GM12865 (cell line): ENCODE data around the gene MRPL40.

ENCODE experiments used
- DNase-seq: peaks from one replicate; pipeline ENCODE4 v3.0.0; 2010; ENCODE audit warnings: low read depth
- H3K4me3 ChIP-seq: 2 replicates; pipeline ENCODE4 v1.5.1; 2011; ENCODE audit warnings: mild to moderate bottlenecking, low read depth, low read length, control low read depth
- TF ChIP-seq, protein P1 (sequence below): IDR thresholded peaks from 2 replicates; pipeline ENCODE4 v1.5.1; 2011; ENCODE audit warnings: low read length, control low read depth, low read depth, inconsistent platforms; ENCODE audit not compliant: insufficient read depth; ENCODE audit errors: missing control alignments

The MRPL40 gene

DNA sequence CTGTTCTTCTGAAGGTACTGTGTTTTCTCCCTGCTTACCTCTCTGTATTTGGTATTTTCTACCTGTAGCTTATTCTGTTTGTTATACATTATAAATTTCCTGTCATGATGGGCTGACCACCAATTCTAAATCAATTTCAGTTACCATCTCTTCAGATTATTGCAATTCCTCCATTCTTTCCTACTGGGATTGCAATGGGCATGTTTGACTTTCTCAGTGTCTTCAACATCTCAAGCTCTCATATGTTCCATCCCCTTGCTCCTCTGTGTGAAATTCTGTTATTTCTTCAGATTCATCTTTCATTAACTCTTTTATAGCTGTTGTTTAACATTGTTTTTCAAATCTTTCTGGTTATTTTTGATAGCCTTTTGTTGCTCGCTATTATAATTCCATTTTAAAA is 30.7 kb downstream of the MRPL40 start:
- TF ChIP-seq, protein P1, sequence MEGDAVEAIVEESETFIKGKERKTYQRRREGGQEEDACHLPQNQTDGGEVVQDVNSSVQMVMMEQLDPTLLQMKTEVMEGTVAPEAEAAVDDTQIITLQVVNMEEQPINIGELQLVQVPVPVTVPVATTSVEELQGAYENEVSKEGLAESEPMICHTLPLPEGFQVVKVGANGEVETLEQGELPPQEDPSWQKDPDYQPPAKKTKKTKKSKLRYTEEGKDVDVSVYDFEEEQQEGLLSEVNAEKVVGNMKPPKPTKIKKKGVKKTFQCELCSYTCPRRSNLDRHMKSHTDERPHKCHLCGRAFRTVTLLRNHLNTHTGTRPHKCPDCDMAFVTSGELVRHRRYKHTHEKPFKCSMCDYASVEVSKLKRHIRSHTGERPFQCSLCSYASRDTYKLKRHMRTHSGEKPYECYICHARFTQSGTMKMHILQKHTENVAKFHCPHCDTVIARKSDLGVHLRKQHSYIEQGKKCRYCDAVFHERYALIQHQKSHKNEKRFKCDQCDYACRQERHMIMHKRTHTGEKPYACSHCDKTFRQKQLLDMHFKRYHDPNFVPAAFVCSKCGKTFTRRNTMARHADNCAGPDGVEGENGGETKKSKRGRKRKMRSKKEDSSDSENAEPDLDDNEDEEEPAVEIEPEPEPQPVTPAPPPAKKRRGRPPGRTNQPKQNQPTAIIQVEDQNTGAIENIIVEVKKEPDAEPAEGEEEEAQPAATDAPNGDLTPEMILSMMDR = no peak
- H3K4me3 ChIP-seq = no peak overlapping the region
- DNase-seq = no peak

DNA sequence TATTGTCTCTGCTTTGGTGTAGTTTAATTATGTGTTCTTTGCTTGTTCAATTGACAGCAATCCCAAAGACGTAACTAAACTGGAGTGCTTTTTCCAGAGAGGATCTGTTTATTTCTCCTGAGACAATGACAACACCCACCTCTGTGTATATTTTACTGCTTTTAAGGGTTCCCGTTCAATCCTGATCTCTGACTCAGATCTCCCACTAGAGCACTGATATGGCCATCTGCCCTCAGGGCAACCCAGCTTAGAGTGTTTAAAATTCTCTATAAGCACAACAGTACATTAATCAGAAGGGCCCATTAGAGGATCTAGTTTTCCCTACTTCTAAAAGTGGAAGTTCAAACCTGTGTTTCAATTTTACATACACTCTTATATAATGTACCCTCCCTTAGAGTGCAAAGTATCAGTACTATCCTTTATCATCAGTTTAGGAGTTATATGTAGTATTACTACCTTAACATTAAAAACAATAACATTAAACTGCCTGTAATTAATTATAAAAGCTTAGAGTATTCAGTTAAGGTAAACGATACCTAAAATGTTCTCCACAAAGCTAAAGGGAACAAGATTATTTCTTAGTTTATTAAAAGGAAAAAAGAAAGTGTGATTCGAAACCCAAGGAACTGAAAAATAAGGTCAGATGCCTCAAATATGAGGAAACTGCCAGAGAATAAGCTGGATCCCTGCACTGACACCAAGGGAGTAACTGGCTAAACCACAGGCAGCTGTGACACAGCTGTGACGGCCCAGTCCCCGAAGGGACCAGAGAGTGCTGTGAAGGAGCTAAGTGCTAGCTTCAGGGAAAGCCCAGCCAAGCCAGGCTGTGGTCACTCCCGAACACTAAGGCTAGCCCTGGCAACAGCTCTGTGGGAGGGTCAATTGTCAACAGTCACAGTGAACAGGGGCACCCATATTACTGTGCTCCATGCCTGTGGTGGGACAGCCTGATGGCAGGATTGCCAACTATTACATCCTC is 31.4 kb downstream of the MRPL40 start:
- H3K4me3 ChIP-seq = no peak overlapping the region
- TF ChIP-seq, protein P1 = no peak
- no peak for DNase-seq

DNA sequence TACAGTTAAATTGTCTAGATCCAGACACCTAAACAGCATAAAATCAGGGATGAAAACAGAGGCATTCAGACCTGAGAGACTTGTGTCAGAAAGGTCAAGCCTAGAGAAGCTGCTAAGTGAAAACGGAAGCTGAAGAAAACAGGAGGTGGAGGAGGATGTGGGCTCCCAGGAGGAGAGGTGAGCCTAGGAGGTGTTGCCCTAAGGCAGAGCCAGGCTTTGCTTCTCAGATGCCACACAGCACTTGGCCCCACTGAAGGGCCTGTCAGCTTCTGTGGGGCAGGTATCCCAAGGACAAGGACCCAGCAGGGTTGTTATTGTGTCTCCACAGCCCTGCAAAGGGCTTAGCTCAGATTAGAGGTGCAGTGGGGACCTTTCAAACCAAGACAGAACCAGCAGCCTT is 32.2 kb downstream of the MRPL40 start:
- TF ChIP-seq, protein P1 = no peak
- no peak overlapping the region for H3K4me3 ChIP-seq
- DNase-seq = no peak

DNA sequence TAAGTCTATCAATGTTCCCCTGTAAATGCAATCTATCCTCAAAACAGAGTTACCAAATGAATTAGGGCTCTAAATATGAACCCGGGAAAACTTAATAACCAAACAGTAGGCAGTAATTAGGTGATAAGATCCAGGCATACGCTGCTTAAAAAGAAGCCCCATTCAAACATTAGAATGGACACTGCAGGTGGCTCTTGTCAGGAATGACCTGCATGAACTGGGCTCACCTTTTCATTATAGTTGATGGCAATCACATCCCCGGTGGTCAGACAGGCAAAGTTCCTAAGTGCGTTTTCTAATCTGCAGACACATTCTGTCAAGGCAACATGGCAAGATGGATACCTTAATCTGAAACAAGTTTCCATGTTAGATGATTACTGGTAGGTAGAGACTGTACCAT is 32.6 kb downstream of the MRPL40 start:
- no peak for DNase-seq
- no peak overlapping the region for H3K4me3 ChIP-seq
- TF ChIP-seq, protein P1 = no peak

DNA sequence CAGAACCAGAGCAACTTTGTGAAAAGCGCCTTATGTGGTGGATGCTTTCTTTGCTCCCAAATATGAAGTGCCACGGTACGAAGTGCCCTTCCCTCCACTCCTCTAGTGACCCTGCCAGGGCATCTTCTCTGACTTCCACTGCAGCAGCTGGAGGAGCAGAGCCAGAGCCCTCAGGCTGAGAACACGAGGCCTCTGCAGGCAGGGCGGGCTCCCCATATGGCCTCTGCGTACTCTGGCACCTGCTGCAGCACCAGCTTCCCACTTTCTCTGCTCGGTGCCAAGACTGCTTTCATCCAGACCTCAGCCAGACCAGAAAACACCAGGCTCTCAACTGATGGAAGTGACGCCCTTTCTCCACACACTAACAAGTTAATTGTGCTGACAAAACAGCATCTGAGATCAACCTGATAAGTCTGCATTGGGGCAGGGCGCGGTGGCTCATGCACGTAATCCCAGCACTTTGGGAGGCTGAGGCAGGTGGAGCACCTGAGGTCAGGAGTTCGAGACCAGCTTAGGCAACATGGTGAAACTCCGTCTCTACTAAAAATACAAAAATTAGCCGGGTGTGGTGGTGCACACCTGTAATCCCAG is 33.9 kb downstream of the MRPL40 start:
- no peak for DNase-seq
- TF ChIP-seq, protein P1 = no peak

DNA sequence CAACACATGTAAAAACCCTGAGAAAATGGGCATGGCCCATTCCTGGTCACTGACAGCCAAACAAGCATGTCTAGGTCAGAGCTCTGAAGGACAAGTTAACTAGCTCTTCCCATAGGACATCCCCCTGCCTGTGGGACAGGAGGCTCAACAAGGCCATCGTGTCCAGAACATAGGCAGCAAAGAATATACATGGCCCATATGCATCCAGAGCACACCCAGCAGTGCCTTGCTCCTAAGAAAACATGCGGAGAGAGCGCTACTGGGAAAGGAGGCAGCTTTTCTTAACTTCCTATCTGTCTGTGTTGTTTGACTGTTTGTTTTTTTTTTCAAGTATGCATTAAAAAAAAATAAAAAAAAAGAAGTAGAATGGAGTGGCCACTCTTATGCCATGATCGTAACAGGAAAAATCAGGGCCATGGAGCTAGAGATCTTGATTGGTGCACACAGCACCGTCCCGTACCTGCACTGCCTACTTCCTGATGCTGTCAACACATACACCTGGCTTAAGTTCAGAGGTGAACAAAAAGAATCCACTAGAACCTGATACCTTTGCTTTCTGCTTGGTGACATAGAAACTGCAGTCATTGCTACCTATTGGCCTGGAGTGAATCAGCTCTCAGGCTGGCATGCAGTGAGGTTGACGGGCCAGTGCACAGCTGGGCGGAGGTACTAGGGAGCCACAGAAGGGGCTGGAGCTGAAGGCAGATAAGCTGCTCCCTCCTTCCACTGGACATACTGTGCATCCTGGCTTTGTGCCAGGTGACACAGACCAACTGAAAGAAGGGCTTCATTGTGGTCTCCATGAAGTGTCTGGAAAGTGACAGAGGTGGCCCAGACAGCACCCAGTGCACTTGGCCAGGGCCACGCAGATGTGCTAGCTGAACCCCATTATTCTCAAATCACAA is 34.8 kb downstream of the MRPL40 start:
- TF ChIP-seq, protein P1 = no peak
- no peak overlapping the region for H3K4me3 ChIP-seq
- DNase-seq = no peak

More for the DNA sequence above, 33.9 kb downstream of the MRPL40 start:
- no peak overlapping the region for H3K4me3 ChIP-seq
